Coronary artery (tissue), 2 donors: ENCODE measurements around the gene FYN.

Source experiments
- DNase-seq: peaks from one replicate; pipeline ENCODE4 v3.0.0-alpha.2; 2017; ENCODE audit warnings: low spot score
- H3K27ac ChIP-seq, 2 donors: fragments of 200-600 bp; sonication (generic); one replicate each; pipeline ENCODE4 v1.5.1; 2016 to 2019
- H3K4me3 ChIP-seq: fragments of 200-600 bp; sonication (generic); 2 replicates; pipeline ENCODE4 v1.5.1; 2016; ENCODE audit warnings: mild to moderate bottlenecking, moderate library complexity
- CTCF ChIP-seq: fragments of 200-600 bp; sonication (generic); IDR thresholded peaks from one replicate; pipeline ENCODE4 v1.5.1; 2019; ENCODE audit warnings: antibody characterized with exemption

FYN gene

GRCh38 chr6:111773501-111774345, 99.5 kb downstream of the FYN start:
- Histone ChIP-seq H3K27ac (no peak overlapping the region), H3K4me3 (no peak overlapping the region)
- no peak for DNase-seq
- no peak for TF ChIP-seq CTCF

- no peak for DNase-seq
- TF ChIP-seq CTCF, result no peak
- no peak overlapping the region for H3K27ac ChIP-seq
Measured at GRCh38 chr6:111772381-111772780, 100.9 kb downstream of the FYN start.

GRCh38 chr6:111771629-111772028, 101.6 kb downstream of the FYN start:
- TF ChIP-seq CTCF, result no peak
- Histone ChIP-seq H3K4me3 (no peak overlapping the region), H3K27ac (no peak overlapping the region)
- no peak for DNase-seq

More at GRCh38 chr6:111772381-111772780, 100.9 kb downstream of the FYN start:
- no peak overlapping the region for H3K4me3 ChIP-seq

GRCh38 chr6:111771094-111771432, 102.2 kb downstream of the FYN start:
- no peak overlapping the region for H3K4me3 ChIP-seq
- no peak overlapping the region for H3K27ac ChIP-seq
- no peak for DNase-seq
- no peak for TF ChIP-seq CTCF

GRCh38 chr6:111770263-111771093, 102.8 kb downstream of the FYN start:
- Histone ChIP-seq H3K4me3 (no peak overlapping the region), H3K27ac (no peak overlapping the region)
- no peak for TF ChIP-seq CTCF
- DNase-seq, result no peak

GRCh38 chr6:111769365-111770152, 103.7 kb downstream of the FYN start:
- H3K4me3 ChIP-seq, result no peak overlapping the region
- no peak for TF ChIP-seq CTCF
- no peak overlapping the region for H3K27ac ChIP-seq
- no peak for DNase-seq
